ENCODE results near the gene SCFD2.

DNA sequence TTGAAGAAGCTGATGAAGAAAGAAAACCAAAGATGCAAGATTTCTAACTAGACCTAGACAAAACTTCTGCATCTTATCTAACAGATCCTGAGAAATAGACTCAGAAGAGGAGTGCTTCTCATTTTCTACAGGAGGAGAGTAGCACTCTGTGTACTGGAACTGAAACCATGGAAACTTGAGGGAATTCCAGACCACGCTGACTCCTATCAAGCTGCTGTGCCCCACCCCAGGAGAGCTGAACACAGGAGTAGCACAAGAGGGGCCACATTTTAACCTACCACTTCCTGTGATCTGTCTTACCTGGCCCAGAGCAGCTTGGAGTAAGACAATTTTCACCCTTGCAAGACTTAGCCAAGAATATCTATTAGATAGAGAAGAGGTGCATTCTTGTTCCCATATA is 248.9 kb downstream of the SCFD2 start:
- no peak for TF ChIP-seq POLR2AphosphoS5 (IDR thresholded peaks at IDR 0.05; ENCODE audit: insufficient read depth, low read depth, low read length)
- TF ChIP-seq, protein P1, sequence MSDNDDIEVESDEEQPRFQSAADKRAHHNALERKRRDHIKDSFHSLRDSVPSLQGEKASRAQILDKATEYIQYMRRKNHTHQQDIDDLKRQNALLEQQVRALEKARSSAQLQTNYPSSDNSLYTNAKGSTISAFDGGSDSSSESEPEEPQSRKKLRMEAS (IDR thresholded peaks at IDR 0.05; ENCODE audit: insufficient read depth, insufficient read length), result no peak
